Stimulated activated CD8-positive, alpha-beta memory T cell treated with anti-CD3 and anti-CD28 coated beads, Interleukin-7, amount 100 ng/mL, for 24 hours (primary cell): ENCODE data around the gene SPPL2B.
"Not testable (repeated sequence)": the region's sequence is repeated elsewhere in the genome, so short reads cannot be mapped to it uniquely, and the experiment has no call there.

ENCODE experiments used
- DNase-seq: peaks from one replicate; pipeline ENCODE4 v3.0.0-alpha.2; 2020; ENCODE audit warnings: low read depth

Gene SPPL2B

DNA sequence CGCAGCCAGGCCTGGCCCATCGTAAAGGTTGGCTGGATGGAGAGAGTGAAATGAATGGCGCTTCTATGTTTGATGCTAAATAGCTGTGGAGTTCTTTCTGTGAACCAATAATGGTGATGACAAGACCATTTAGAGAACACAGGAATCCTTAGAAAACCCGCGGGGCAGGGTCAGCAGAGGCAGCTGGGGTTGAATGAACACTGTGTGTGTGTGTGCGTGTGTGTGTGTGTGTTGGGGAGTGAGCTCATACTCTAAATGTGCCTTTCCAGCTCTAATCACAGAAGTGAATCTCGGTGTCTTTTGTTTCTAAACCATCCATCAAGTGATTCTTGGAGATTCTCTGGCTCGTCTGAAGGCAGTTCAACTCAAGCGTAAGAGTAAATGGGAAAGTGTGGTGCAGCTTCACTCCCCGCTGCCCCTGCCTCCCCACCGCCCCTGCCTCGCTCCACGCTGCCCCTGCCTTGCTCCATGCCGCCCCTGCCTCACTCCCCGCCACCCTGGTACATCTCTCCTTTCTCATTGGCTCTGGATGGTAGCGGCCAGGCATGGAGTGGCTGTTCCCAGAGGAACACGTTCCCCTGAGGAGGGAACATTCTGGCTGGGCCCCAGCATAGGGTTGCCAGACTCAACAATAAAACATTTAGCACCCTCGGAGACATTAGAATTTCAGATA is 52.8 kb downstream of the SPPL2B start:
- no peak for DNase-seq

- DNase-seq: no peak
Measured at GRCh38 chr19:2382530-2383222, 54.2 kb downstream of the SPPL2B start.

DNA sequence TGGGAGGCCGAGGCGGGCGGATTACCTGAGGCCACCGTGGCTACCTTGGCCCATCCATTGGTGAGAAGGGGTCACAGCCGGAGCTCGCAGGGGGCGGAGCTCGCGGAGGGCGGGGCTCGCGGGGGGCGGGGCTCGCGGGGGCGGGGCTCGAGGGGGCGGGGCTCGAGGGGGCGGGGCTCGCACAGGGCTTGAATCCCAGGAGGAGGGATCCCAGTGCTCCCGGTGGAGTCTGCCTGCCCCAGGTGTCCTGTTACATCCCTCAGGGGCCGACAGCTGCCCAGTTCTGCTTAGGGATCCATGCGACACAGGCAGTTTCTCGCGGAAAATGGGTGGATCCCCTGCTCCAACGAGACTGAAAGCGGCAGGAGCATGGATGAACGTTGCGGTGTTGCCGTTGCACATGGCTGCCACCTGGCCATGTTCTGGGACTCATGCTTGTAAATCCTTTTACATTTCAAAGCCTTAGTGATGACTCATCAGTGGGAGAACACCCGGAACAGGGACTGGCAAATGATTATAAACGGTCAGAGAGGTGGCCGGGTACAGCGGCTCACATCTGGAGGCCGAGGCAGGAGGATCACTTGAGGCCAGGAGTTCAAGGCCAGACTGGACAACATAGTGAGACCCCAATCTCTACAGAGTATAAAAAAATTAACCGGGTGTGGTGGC is 56.7 kb downstream of the SPPL2B start:
- no peak for DNase-seq

GRCh38 chr19:2387367-2388288 is 59.1 kb downstream of the SPPL2B start:
- DNase-seq: no peak

GRCh38 chr19:2389594-2389993 is 61.1 kb downstream of the SPPL2B start:
- DNase-seq: no peak

DNA sequence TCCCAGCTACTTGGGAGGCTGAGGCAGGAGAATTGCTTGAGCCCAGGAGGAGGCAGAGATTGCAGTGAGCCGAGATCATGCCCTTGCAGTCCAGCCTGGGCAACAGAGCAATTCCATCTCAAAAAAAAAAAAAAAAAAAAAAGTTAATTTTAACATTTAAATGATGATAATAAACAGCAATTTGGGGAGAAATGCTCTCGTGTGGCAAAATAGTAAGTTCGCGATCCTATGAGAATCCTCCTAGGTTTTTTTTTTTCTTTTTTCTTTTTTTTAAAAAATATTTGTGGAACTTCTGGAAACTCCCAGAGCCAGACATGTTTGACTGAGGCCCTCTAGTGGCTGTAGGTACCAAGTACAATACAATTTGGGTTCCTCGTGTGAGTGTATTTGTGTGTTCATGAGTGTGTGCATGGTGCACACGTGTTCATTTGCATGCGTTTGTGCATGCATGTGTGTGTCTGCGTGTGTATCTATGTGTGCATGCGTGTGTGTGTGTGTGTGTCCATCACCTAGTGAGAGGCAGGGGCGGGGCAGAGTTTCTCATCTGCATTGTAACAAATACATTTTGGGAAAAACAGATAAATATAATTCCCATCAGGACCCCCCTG is 62.7 kb downstream of the SPPL2B start:
- DNase-seq: no peak

DNA sequence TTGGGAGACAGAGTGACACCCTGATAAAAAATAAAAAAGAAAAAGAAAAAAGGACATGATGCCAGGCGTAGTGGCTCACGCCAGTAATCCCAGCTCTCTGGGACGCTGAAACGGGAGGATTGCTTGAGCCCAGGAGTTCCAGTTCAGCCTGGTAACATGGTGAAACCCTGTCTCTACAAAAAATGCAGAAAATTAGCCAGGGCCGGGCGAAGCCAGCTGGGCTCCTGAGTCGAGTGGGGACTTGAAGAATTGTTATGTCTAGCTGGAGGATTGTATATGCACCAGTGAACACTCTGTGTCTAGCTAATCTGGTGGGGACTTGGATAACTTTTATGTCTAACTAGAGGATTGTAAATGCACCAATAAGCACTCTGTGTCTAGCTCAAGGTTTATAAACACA is 63.9 kb downstream of the SPPL2B start:
- DNase-seq: no peak

GRCh38 chr19:2392899-2393298 is 64.4 kb downstream of the SPPL2B start:
- DNase-seq: not testable (repeated sequence)

GRCh38 chr19:2394054-2394441 is 65.6 kb downstream of the SPPL2B start:
- no peak for DNase-seq

DNA sequence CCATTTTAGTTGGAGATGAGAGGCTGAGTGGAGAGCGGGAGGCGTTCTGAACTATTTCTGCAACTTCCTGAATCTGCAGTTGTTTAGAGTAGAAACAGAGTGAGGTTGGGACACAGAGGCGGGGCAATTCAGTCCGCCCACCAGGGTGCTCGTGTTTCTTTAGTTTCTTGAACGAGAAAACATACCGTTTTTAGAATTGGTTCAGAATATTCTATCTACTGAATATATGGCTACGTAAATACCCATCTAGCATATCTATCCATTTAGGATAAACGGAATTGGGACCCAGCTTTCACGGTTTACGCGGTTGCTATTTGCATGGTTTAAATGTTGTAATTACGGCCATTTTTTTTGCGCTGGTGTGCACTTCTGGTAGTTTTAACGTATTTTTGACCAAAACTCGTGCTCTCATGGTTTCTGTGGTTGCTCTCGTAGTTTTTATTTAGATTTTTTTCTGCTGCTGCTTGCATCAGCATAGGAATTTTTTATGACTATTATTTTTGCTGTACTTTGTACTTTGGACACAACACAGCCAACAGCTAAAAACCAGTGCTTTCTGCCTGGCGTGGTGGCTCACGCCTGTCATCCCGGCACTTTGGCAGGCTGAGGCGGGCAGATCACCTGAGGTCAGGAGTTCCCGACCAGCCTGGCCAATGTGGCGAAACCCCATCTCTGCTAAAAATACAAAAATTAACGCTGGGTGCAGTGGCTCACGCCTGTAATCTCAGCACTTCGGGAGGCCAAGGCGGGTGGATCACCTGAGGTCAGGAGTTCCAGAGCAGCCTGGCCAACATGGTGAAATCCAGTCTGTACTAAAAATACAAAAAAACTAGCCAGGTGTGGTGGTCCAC is 66.2 kb downstream of the SPPL2B start:
- DNase-seq: no peak

- DNase-seq: not testable (repeated sequence)
Measured at GRCh38 chr19:2395293-2395829, 66.9 kb downstream of the SPPL2B start.

GRCh38 chr19:2397173-2397572 is 68.7 kb downstream of the SPPL2B start:
- not testable (repeated sequence) for DNase-seq

DNA sequence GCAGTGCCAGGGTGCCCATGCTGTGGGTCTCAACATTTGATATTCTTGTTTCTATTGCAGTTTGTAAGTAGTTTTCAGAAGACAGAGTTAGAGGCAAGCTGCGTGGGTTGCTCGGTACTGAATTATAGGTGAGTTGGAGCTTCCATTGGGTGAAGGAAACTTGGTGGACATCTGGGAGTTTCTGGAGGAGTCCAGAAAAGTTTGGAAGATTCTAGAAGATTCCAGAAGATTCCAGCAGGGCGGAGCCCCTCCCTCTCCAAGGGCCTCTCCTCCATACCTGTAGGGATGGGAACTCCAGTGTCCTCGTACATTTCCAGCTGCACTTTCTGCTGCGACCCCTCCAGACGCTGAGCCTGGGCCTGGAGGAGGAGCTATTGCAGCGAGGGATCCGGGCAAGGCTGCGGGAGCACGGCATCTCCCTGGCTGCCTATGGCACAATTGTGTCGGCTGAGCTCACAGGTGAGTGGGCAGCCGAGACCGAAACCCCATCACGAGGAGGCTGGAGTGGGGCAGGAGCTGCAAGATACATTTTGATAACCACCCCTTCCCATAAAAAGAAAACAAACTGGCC is 70.3 kb downstream of the SPPL2B start:
- DNase-seq: no peak

DNA sequence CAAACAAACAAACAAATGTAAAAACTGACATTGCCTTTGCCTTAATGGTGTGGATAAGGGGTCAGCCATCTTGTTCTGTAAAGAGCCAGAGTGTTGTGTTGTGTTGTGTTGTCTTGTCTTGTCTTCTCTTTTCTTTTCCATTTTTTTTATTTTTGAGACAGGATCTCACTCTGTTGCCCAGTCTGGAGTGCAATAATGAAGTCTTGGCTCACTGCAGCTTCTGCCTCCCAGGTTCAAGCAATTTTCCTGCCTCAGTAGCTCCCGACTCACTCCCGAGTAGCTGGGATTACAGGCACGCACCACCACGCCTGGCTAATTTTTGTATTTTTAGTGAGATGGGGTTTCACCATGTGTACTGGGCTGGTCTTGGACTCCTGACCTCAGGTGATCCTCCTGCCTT is 71.1 kb downstream of the SPPL2B start:
- DNase-seq: no peak
